Activated CD4-positive, alpha-beta T cell treated with anti-CD3 and anti-CD28 coated beads, Interleukin-2, amount 10 ng/mL, durations not matched to agents 24 days and 14 days (primary cell): Measurements from ENCODE around the gene PARG. TPM values are rescaled to one million over a fixed set of nuclear protein-coding genes. Genes with fewer than 3 reads are reported as not detected.
"Not testable (repeated sequence)": the region's sequence is repeated elsewhere in the genome, so short reads cannot be mapped to it uniquely, and the experiment has no call there.

Experiments used
- DNase-seq: peaks from one replicate; pipeline ENCODE4 v3.0.0; 2022
- H3K27ac Mint-ChIP-seq: one replicate; pipeline ENCODE4 v1.8.0; 2022; ENCODE audit warnings: mild to moderate bottlenecking, mixed read lengths
- H3K27me3 Mint-ChIP-seq: one replicate; pipeline ENCODE4 v1.8.0; 2022; ENCODE audit warnings: mixed read lengths
- H3K36me3 Mint-ChIP-seq: one replicate; pipeline ENCODE4 v1.8.0; 2022; ENCODE audit warnings: low read depth, mild to moderate bottlenecking, mixed read lengths
- H3K4me1 Mint-ChIP-seq: one replicate; pipeline ENCODE4 v1.8.0; 2021; ENCODE audit warnings: mixed read lengths
- H3K4me3 Mint-ChIP-seq: one replicate; pipeline ENCODE4 v1.8.0; 2022; ENCODE audit warnings: mild to moderate bottlenecking, moderate library complexity, mixed read lengths
- H3K9me3 Mint-ChIP-seq: one replicate; pipeline ENCODE4 v1.8.0; 2021; ENCODE audit warnings: mixed read lengths
- intact Hi-C: fragments of 100-400 bp; cut with micrococcal nuclease; formaldehyde crosslinking; loops from one replicate; pipeline ENCODE4 v1.15.1; 2023
- total RNA-seq: library from RNA; stranded (reverse); gene quantifications from 2 replicates; pipeline ENCODE4 v1.2.3, GENCODE V29; 2022

Gene PARG
- total RNA-seq, 1 donor from 2014 or later = 39.2 TPM

DNA sequence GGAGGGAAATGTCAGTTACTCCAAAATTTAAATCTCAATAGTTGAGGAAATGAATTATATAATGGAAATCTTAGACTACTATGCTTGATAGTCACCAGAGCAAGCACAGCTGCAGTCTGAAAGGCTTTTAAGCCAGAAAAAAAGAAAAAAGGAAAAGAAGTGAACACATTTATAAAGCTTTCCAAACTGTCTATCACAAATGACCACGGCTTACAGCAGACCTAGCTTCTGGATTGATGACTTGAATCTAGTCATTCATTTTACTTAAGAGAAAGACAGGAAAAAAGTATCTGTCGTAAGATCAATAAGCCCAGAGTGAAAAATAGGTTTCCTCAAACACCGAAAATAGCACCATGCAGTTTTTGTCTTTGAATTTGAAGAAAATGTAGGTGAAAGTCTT is 111.8 kb downstream of the PARG start:
- H3K27me3 Mint-ChIP-seq = no peaks in the 10 kb centered on the region
- intact Hi-C loops = no loop called here
- H3K36me3 Mint-ChIP-seq = peaks cover 16% of the 10 kb centered on the region
- no peak for DNase-seq
- no peaks in the 10 kb centered on the region for H3K9me3 Mint-ChIP-seq
- no peak overlapping the region for H3K4me3 Mint-ChIP-seq
- H3K4me1 Mint-ChIP-seq = peaks cover 1% of the 10 kb centered on the region
- no peak overlapping the region for H3K27ac Mint-ChIP-seq

DNA sequence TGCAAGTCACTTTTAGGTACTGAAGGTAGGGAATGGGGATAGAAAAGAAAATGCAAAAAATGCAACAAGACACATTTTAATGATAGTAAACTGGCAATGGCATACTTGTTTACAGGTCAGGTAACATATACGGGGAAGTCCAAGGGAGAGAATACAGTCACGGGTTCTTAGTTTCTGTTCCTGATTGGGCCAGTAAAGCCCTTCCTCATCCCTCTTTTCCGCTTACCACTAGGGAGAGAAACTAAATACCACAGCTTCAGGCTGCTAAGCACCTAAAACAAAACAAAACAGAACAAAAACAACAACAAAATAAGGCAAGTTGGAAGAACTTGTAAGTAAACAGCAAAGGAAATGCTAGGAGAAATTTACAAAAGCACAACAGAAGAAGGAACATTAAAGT is 114.5 kb downstream of the PARG start:
- H3K9me3 Mint-ChIP-seq = no peaks in the 10 kb centered on the region
- intact Hi-C loops = no loop called here
- no peak overlapping the region for H3K27ac Mint-ChIP-seq
- H3K27me3 Mint-ChIP-seq = no peaks in the 10 kb centered on the region
- H3K4me3 Mint-ChIP-seq = no peak overlapping the region
- no peak for DNase-seq
- peaks cover 1% of the 10 kb centered on the region for H3K4me1 Mint-ChIP-seq
- H3K36me3 Mint-ChIP-seq = peaks cover 16% of the 10 kb centered on the region

DNA sequence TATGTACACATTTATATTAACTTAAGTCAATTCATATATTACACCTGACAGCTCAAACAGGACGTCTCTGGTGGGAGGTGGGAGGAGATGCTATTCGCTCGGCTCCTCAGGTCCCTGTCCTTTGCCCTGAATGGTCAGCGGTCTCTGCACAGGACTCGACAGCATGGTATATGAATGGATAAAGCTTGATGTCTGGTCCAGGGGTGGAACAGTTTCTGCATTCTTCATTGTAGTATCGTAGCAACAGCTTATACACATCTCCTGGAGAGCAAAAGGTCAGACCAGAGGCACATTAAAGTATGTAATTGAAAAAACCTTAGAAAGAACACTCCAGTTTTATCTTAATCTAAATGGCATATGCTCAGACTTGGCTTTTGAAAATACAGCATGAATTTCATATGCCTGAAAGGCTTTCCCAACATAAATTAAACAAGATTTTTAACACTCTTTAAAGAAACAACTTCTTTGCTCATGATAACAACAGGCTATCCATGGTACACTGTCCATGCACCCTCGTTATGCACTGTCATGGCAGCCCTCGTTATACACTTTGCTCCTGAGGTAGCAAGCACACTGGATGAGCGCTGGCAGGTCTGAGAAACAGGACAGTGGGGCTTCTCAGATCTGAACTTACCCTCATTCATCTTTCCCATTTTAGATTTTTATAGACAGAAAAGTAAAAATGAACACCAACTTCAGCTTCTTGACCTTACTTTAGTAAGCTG is 122.4 kb downstream of the PARG start:
- no peaks in the 10 kb centered on the region for H3K27me3 Mint-ChIP-seq
- no peak overlapping the region for H3K4me3 Mint-ChIP-seq
- H3K4me1 Mint-ChIP-seq = no peaks in the 10 kb centered on the region
- no peaks in the 10 kb centered on the region for H3K9me3 Mint-ChIP-seq
- no peak for DNase-seq
- intact Hi-C loops = no loop called here
- H3K36me3 Mint-ChIP-seq = peaks cover 11% of the 10 kb centered on the region
- H3K27ac Mint-ChIP-seq = no peak overlapping the region

DNA sequence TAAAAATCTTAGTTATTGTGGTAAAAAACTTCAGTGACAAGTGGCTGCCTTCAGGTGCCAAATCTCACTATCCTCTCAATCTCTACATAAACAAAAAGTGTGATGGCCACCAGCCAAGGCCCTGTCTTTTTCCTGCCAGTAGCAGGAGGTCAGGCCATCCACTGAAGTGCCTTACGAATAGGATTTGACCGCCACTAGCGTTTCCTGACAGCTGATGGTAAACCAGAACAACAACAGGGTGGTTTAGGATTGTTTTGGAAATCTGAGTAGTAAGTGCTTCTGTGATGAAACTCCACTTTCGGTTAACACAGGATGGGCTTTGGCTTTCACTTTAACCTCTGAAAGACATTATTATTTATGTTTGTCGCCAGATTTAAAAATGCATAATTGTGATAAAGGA is 124.0 kb downstream of the PARG start:
- Mint-ChIP-seq H3K4me3 (no peak overlapping the region), H3K9me3 (no peaks in the 10 kb centered on the region), H3K36me3 (peaks cover 11% of the 10 kb centered on the region), H3K27me3 (no peaks in the 10 kb centered on the region), H3K27ac (no peak overlapping the region), H3K4me1 (no peaks in the 10 kb centered on the region)
- DNase-seq = no peak
- intact Hi-C loops = no loop called here

DNA sequence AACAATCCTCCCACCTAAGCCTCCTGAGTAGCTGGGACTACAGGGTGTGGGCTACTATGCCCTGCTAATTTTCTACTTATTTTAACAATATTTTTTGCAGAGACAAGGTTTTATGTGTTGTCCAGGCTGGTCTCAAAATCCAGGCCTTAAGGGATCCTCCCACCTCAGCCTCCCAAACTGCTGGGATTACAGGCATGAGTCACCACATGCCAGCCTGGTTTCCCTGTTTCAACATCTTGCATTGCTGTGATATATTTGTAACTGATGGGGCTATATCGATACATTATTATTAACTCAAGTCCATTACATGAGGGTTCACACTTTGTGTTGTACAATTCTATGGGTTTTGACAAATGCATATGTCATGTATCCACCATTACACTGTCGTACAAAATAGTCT is 137.8 kb downstream of the PARG start:
- intact Hi-C loops = no loop called here
- Mint-ChIP-seq H3K36me3 (no peaks in the 10 kb centered on the region), H3K9me3 (no peaks in the 10 kb centered on the region), H3K27ac (no peak overlapping the region), H3K27me3 (peaks cover 3% of the 10 kb centered on the region), H3K4me3 (no peak overlapping the region), H3K4me1 (no peaks in the 10 kb centered on the region)
- no peak for DNase-seq

DNA sequence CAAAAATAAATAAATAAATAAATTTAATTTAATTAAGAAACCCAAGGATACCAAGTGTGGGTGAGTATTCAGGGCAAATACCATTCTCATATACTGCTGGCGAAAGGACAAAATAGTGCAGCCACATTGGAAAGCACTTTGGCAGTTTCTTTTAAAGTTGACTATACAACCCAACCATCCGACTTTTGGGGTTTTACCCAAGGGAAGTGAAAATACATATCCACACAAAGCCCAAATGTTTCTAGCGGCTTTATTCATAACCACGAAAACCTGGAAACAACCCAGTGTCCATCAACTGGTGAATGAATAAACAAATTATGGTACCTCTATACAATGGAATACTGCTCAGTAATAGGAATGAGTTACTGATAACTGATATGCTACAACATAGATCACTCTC is 143.6 kb downstream of the PARG start:
- no peaks in the 10 kb centered on the region for H3K9me3 Mint-ChIP-seq
- no peaks in the 10 kb centered on the region for H3K4me1 Mint-ChIP-seq
- no peak for DNase-seq
- H3K4me3 Mint-ChIP-seq = no peak overlapping the region
- H3K27ac Mint-ChIP-seq = no peak overlapping the region
- no peaks in the 10 kb centered on the region for H3K36me3 Mint-ChIP-seq
- intact Hi-C loops = no loop called here
- H3K27me3 Mint-ChIP-seq = peaks cover 3% of the 10 kb centered on the region

DNA sequence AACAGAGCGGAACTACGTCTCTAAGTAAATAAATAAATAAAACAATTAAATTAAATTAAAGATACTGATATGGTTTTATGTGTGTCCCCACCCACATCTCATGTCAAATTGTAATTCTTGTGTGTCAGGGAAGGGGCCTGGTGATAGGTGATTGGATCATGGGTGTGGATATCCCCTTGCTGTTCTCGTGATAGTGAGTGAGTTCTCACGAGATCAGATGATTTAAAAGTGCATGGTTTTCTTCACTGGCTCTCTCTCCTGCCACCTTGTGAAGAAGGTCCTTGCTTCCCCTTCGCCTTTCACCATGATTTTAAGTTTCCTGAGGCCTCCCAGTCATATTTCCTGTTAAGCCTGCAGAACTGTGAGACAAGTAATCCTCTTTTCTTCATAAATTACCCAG is 150.7 kb downstream of the PARG start:
- no peak overlapping the region for H3K4me3 Mint-ChIP-seq
- H3K27ac Mint-ChIP-seq = no peak overlapping the region
- H3K36me3 Mint-ChIP-seq = no peaks in the 10 kb centered on the region
- no peaks in the 10 kb centered on the region for H3K9me3 Mint-ChIP-seq
- no peaks in the 10 kb centered on the region for H3K4me1 Mint-ChIP-seq
- DNase-seq = no peak
- H3K27me3 Mint-ChIP-seq = no peaks in the 10 kb centered on the region
- intact Hi-C loops = no loop called here

DNA sequence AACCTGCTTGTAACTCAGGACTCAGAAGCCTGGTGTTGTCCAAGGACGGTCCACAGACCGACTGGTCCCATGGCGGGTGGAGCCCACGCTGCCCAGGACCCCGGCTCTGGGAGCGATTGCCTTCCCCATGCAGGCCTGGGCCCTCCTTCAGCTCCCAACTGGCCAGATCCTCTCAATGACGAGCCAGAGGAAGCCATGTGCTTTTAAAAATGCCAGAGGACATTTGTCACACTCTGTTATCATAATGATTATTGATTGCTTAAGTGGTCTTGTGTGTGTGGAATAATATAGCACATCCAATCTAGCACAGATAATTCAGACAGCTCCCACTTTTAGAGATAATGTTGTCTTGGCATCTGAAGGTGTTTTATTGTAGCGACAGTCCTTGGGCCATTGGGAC is 157.1 kb downstream of the PARG start:
- Mint-ChIP-seq H3K4me3 (no peak overlapping the region), H3K9me3 (no peaks in the 10 kb centered on the region), H3K36me3 (no peaks in the 10 kb centered on the region), H3K27me3 (peaks cover 10% of the 10 kb centered on the region), H3K4me1 (no peaks in the 10 kb centered on the region), H3K27ac (no peak overlapping the region)
- intact Hi-C loops = no loop called here
- no peak for DNase-seq

DNA sequence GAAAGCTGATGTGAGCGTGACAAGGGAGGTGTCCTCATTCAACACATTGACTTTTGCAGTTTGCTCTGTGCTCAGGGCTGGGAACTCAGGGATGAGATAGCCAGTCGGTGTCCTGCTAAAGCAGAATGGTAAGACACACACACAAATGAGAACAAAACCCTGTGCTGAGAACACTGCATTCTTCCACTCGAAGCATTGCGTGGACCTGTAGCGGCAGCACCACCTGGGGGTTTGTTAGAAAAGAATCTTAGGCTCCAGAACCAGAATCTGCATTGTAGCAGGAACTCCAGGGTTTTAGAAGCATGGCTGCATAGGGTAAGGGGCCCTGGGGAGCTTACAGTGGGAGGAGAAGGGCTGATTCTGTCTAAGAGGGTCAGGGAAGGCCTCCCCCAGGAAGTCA is 158.2 kb downstream of the PARG start:
- H3K27me3 Mint-ChIP-seq = peaks cover 10% of the 10 kb centered on the region
- no peak overlapping the region for H3K4me3 Mint-ChIP-seq
- intact Hi-C loops = no loop called here

DNA sequence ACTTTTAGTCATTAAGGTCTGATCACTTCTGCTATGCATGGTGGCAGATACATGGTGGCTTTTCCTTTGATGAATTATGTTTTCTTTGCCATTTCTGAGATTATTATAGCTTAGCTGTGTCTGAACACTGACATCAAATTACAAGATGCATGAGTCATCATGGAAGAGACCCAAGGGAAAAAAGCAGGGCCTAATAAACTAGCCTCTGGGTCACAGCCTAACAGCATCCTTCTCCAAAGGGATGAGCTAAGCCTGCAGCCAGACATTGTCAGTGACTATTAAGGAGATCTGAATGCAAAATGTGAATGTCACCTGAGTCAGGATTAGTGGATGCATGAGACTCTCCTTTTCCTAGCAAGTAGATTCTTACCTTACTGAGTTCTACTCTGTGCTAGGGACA is 160.6 kb downstream of the PARG start:
- H3K4me3 Mint-ChIP-seq = no peak overlapping the region
- intact Hi-C loops = no loop called here
- H3K4me1 Mint-ChIP-seq = no peaks in the 10 kb centered on the region
- peaks cover 10% of the 10 kb centered on the region for H3K27me3 Mint-ChIP-seq
- no peak for DNase-seq
- no peaks in the 10 kb centered on the region for H3K36me3 Mint-ChIP-seq
- peaks cover 3% of the 10 kb centered on the region for H3K9me3 Mint-ChIP-seq
- no peak overlapping the region for H3K27ac Mint-ChIP-seq

More for the DNA sequence above, 158.2 kb downstream of the PARG start:
- H3K36me3 Mint-ChIP-seq = no peaks in the 10 kb centered on the region
- H3K9me3 Mint-ChIP-seq = no peaks in the 10 kb centered on the region
- no peak overlapping the region for H3K27ac Mint-ChIP-seq
- no peak for DNase-seq
- H3K4me1 Mint-ChIP-seq = no peaks in the 10 kb centered on the region

DNA sequence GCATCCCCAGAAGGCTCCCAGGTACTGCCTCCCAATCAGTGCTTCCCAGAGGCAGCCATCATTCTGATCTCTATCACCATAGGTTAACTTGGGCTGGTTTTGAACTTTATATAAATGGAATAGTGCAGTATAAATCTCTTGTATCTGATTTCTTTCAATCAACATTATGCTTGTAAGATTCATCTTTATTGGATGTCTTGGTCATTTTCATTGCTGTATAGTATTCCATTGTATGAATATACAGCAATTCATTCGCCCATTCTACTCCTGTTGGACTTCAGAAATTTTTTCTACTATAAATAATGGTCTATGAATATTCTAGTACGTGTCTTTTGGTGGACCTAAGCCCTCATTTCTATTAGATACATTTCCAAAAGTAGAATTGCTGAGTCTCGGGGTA is 163.6 kb downstream of the PARG start:
- intact Hi-C loops = no loop called here
- Mint-ChIP-seq H3K27ac (no peak overlapping the region), H3K4me3 (no peak overlapping the region), H3K4me1 (no peaks in the 10 kb centered on the region), H3K36me3 (no peaks in the 10 kb centered on the region), H3K9me3 (peaks cover 3% of the 10 kb centered on the region), H3K27me3 (peaks cover 3% of the 10 kb centered on the region)
- no peak for DNase-seq

DNA sequence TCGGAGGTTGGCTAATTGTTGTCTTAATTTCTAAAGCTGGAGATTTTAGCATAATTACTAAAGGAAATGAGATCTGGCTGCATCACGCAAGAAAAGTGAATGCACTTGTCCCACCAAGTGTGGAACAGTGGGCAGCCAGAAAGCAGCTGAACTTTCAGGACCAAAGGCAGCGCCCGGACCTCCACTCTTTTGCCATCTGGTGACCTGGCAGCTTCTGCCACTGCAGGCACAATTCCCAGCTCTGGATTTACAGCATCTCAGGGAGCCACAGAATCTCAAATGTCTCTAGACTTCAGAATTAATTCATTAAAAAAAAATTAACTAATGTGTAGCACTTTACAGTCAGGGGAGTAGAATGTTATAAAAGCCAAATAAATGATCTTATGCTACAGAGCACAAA is 165.0 kb downstream of the PARG start:
- Mint-ChIP-seq H3K27ac (no peak overlapping the region), H3K4me1 (no peaks in the 10 kb centered on the region), H3K36me3 (no peaks in the 10 kb centered on the region), H3K27me3 (peaks cover 12% of the 10 kb centered on the region), H3K4me3 (no peak overlapping the region), H3K9me3 (peaks cover 3% of the 10 kb centered on the region)
- no peak for DNase-seq
- intact Hi-C loops = no loop called here

DNA sequence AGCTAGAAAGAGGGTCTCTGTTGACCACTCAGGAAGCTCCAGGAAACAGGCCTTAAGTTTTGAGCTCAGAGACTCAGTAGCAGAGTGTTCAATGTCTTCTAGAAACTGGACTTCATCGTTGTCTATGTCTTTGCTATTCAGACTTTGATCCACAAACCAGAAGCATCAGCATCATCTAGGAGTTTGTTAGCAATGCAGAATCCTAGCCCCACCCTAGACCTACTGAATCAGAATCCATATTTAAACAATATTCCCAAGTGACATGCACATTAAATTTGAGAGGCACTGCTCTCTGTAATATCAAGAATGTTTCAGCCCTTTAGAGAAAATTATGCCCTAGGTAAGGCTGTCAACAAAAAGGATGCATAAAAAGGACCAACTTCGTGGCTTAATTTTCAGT is 166.8 kb downstream of the PARG start:
- H3K36me3 Mint-ChIP-seq = no peaks in the 10 kb centered on the region
- no peak overlapping the region for H3K27ac Mint-ChIP-seq
- H3K4me1 Mint-ChIP-seq = no peaks in the 10 kb centered on the region
- peaks cover 21% of the 10 kb centered on the region for H3K27me3 Mint-ChIP-seq
- peaks cover 3% of the 10 kb centered on the region for H3K9me3 Mint-ChIP-seq
- DNase-seq = no peak
- intact Hi-C loops = no loop called here
- no peak overlapping the region for H3K4me3 Mint-ChIP-seq

DNA sequence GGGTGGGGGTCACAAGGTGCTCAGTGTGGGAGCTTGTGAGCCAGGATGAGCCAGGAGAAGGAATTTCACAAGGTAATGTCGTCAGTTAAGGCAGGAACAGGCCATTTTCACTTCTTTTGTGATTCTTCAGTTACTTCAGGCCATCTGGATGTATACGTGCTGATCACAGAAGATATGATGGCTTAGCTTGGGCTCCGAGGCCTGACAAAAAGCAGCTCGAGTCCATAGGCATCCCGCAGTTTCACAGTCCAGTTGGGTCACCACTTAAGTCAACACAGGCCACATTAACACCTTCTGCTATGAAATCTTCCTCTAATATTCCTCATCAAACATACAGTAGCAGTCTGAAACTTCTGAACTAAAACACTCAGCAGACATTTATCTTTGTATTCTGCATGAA is 168.9 kb downstream of the PARG start:
- H3K9me3 Mint-ChIP-seq, H3K36me3 Mint-ChIP-seq, intact Hi-C loops, H3K4me3 Mint-ChIP-seq, H3K27ac Mint-ChIP-seq, DNase-seq, H3K4me1 Mint-ChIP-seq: not testable (repeated sequence)
- peaks cover 27% of the 10 kb centered on the region for H3K27me3 Mint-ChIP-seq

DNA sequence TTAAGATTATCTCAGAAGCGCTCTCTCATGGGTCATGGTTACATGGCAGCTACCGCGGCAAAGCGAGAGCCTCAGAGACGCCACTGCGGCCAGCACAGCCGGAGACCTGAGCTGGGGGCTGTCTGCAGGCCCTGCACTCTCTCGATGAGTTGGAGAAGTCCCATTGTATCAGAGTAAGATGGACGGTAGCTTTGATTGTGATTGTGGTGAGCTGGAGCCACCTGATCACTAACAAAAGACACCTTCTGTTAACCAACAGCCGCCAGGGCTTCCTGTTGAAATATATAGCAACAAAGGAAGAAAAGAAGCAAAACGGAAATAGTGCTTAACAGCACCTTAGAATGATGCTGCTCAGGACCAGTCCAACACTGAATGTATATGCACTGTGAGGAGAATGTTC is 170.8 kb downstream of the PARG start:
- H3K36me3 Mint-ChIP-seq, intact Hi-C loops, H3K27ac Mint-ChIP-seq, H3K4me3 Mint-ChIP-seq, DNase-seq, H3K9me3 Mint-ChIP-seq, H3K4me1 Mint-ChIP-seq: not testable (repeated sequence)
- peaks cover 42% of the 10 kb centered on the region for H3K27me3 Mint-ChIP-seq
